GM23338 (cell line): ENCODE measurements around the gene SRRM2. TPM values are rescaled to one million over a fixed set of nuclear protein-coding genes. Genes with fewer than 3 reads are reported as not detected.
A peak's percentile ranks its signal among the peaks of the same experiment; 100 is the strongest.

Experiments used
- ATAC-seq: fragments of 200-7000 bp; cut with Tn5 transposase; 3 replicates; pipeline ENCODE4 v1.9.1; 2020
- DNase-seq: peaks from one replicate; pipeline ENCODE4 v3.0.0-alpha.2; 2015; ENCODE audit warnings: low spot score
- H2AFZ ChIP-seq: fragments of 200-600 bp; sonication (generic); 2 replicates; pipeline ENCODE4 v1.8.0; 2016; ENCODE audit warnings: antibody characterized with exemption, mild to moderate bottlenecking, moderate library complexity
- H3F3A ChIP-seq: fragments of 200-600 bp; sonication (generic); replicated peaks from 2 replicates; pipeline ENCODE4 v1.8.0; 2017; ENCODE audit warnings: antibody characterized with exemption, mixed run types, low read depth
- H3K27ac ChIP-seq: fragments of 200-600 bp; sonication (generic); 2 replicates; pipeline ENCODE4 v1.6.1; 2016; ENCODE audit warnings: low read depth
- H3K27me3 ChIP-seq: fragments of 200-600 bp; sonication (generic); 2 replicates; pipeline ENCODE4 v1.8.0; 2016; ENCODE audit warnings: mild to moderate bottlenecking, mixed run types, moderate library complexity; ENCODE audit not compliant: insufficient read depth
- H3K36me3 ChIP-seq: fragments of 200-600 bp; sonication (generic); 2 replicates; pipeline ENCODE4 v1.8.0; 2016; ENCODE audit warnings: mild to moderate bottlenecking; ENCODE audit not compliant: insufficient read depth
- H3K4me1 ChIP-seq: fragments of 200-600 bp; sonication (generic); 2 replicates; pipeline ENCODE4 v1.8.0; 2016; ENCODE audit warnings: mild to moderate bottlenecking, moderate library complexity; ENCODE audit not compliant: insufficient read depth
- H3K4me2 ChIP-seq: fragments of 200-600 bp; sonication (generic); 2 replicates; pipeline ENCODE4 v1.7.1; 2017; ENCODE audit warnings: mixed run types
- H3K4me3 ChIP-seq: fragments of 200-600 bp; sonication (generic); 2 replicates; pipeline ENCODE4 v1.6.1; 2016; ENCODE audit warnings: mixed run types
- H3K79me2 ChIP-seq: fragments of 200-600 bp; sonication (generic); replicated peaks from 2 replicates; pipeline ENCODE4 v1.8.0; 2017; ENCODE audit warnings: mild to moderate bottlenecking; ENCODE audit not compliant: insufficient read depth
- H3K9me2 ChIP-seq: fragments of 200-600 bp; sonication (generic); 2 replicates; pipeline ENCODE4 v1.8.0; 2017; ENCODE audit not compliant: insufficient read depth
- H4K20me1 ChIP-seq: fragments of 200-600 bp; sonication (generic); replicated peaks from 2 replicates; pipeline ENCODE4 v1.8.0; 2017; ENCODE audit warnings: mild to moderate bottlenecking; ENCODE audit not compliant: insufficient read depth
- H3K27ac Mint-ChIP-seq: 2 replicates; pipeline ENCODE4 v1.8.0; 2020; ENCODE audit warnings: inconsistent platforms, mild to moderate bottlenecking, moderate library complexity, mixed read lengths
- H3K27me3 Mint-ChIP-seq: 3 replicates; pipeline ENCODE4 v1.8.0; 2022; ENCODE audit warnings: low read depth, mild to moderate bottlenecking, moderate library complexity, mixed read lengths, inconsistent platforms; ENCODE audit not compliant: insufficient read depth, poor library complexity
- H3K36me3 Mint-ChIP-seq: 3 replicates; pipeline ENCODE4 v1.8.0; 2021; ENCODE audit warnings: low read depth, mild to moderate bottlenecking, inconsistent platforms, moderate library complexity, mixed read lengths
- H3K4me1 Mint-ChIP-seq: 3 replicates; pipeline ENCODE4 v1.8.0; 2020; ENCODE audit warnings: mild to moderate bottlenecking, inconsistent platforms, mixed read lengths
- H3K4me3 Mint-ChIP-seq: 3 replicates; pipeline ENCODE4 v1.8.0; 2021; ENCODE audit warnings: moderate library complexity, mild to moderate bottlenecking, inconsistent platforms, mixed read lengths
- H3K9me3 Mint-ChIP-seq: 3 replicates; pipeline ENCODE4 v1.8.0; 2020; ENCODE audit warnings: moderate library complexity, mild to moderate bottlenecking, inconsistent platforms, mixed read lengths
- CREB1 ChIP-seq: fragments of 250-450 bp; sonication (Bioruptor Pico); IDR thresholded peaks from 2 replicates; pipeline ENCODE4 v1.5.0; 2020; ENCODE audit warnings: low read depth, mild to moderate bottlenecking, moderate library complexity
- EZH2 ChIP-seq: fragments of 200-600 bp; sonication (generic); IDR thresholded peaks from one replicate; pipeline ENCODE4 v1.8.0; 2017; ENCODE audit warnings: antibody characterized with exemption, mild to moderate bottlenecking, low read depth; ENCODE audit not compliant: unreplicated experiment
- EZH2phosphoT487 ChIP-seq: fragments of 200-600 bp; sonication (generic); IDR thresholded peaks from one replicate; pipeline ENCODE4 v1.8.1; 2018; ENCODE audit warnings: antibody characterized with exemption; ENCODE audit not compliant: unreplicated experiment
- JUNB ChIP-seq: IDR thresholded peaks from one replicate; pipeline ENCODE4 v1.6.1; 2016; ENCODE audit warnings: antibody characterized with exemption; ENCODE audit not compliant: unreplicated experiment
- NANOG ChIP-seq: IDR thresholded peaks from 2 replicates; pipeline ENCODE4 v1.6.1; 2016; ENCODE audit warnings: antibody characterized with exemption, borderline replicate concordance
- STAT1 ChIP-seq: IDR thresholded peaks from one replicate; pipeline ENCODE4 v1.6.1; 2016; ENCODE audit warnings: antibody characterized with exemption; ENCODE audit not compliant: unreplicated experiment
- ZNF114 ChIP-seq: fragments of 250-450 bp; sonication (Bioruptor Pico); IDR thresholded peaks from 2 replicates; pipeline ENCODE4 v1.5.0; 2020; ENCODE audit warnings: mild to moderate bottlenecking, moderate library complexity
- polyA plus RNA-seq: library from polyadenylated mRNA; unstranded; fragments of >200 nt; fragmentation: Nextera tagmentation; extraction: Ambion mirVana; gene quantifications from 2 replicates; pipeline ENCODE4 v1.2.1, GENCODE V29; 2016
- total RNA-seq: library from RNA; depleted of rRNA; stranded (reverse); fragments of >200 nt; shearing (Covaris generic); gene quantifications from 2 replicates; pipeline ENCODE4 v1.2.3, GENCODE V29; 2014
- TF ChIP-seq, protein P1 (sequence below): fragments of 250-450 bp; sonication (Bioruptor Pico); IDR thresholded peaks from 2 replicates; pipeline ENCODE4 v1.5.0; 2020; ENCODE audit warnings: mild to moderate bottlenecking, moderate library complexity
- TF ChIP-seq, protein P2 (sequence below): IDR thresholded peaks from 2 replicates; pipeline ENCODE4 v1.6.1; 2016; ENCODE audit warnings: antibody characterized with exemption
- TF ChIP-seq, protein P3 (sequence below): IDR thresholded peaks from one replicate; pipeline ENCODE4 v1.6.1; 2018; ENCODE audit warnings: antibody characterized with exemption; ENCODE audit not compliant: unreplicated experiment
- TF ChIP-seq, protein P4 (sequence below), 2 experiments: fragments of 200-600 bp in 1 of 2; sonication (generic) in 1 of 2; conservative IDR thresholded peaks; 2 replicates each; pipeline versions ENCODE4 v1.5.1 to v1.6.1; 2016 to 2017; ENCODE audit warnings: antibody characterized with exemption in 2 of 2, low read depth in 2 of 2, mild to moderate bottlenecking in 2 of 2, moderate library complexity in 1 of 2

The SRRM2 gene
- total and polyA plus RNA-seq, 2 experiments from 2014 or later, result 308 to 893 TPM

DNA sequence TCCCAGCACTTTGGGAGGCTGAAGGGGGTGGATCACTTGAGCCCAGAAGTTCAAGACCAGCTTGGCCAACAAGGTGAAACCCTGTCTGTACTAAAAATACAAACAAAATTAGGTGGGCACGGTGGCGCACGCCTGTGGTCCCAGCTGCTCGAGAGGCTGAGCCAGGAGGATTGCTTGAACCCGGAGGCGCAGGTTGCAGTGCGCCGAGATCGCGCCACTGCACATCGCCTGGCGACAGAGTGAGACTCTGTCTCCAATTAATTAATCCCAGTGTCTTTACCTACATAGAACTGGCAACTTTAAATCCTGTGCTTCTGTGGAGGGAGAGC, 26.2 kb downstream of the SRRM2 start (continued):
- TF ChIP-seq, protein P1, sequence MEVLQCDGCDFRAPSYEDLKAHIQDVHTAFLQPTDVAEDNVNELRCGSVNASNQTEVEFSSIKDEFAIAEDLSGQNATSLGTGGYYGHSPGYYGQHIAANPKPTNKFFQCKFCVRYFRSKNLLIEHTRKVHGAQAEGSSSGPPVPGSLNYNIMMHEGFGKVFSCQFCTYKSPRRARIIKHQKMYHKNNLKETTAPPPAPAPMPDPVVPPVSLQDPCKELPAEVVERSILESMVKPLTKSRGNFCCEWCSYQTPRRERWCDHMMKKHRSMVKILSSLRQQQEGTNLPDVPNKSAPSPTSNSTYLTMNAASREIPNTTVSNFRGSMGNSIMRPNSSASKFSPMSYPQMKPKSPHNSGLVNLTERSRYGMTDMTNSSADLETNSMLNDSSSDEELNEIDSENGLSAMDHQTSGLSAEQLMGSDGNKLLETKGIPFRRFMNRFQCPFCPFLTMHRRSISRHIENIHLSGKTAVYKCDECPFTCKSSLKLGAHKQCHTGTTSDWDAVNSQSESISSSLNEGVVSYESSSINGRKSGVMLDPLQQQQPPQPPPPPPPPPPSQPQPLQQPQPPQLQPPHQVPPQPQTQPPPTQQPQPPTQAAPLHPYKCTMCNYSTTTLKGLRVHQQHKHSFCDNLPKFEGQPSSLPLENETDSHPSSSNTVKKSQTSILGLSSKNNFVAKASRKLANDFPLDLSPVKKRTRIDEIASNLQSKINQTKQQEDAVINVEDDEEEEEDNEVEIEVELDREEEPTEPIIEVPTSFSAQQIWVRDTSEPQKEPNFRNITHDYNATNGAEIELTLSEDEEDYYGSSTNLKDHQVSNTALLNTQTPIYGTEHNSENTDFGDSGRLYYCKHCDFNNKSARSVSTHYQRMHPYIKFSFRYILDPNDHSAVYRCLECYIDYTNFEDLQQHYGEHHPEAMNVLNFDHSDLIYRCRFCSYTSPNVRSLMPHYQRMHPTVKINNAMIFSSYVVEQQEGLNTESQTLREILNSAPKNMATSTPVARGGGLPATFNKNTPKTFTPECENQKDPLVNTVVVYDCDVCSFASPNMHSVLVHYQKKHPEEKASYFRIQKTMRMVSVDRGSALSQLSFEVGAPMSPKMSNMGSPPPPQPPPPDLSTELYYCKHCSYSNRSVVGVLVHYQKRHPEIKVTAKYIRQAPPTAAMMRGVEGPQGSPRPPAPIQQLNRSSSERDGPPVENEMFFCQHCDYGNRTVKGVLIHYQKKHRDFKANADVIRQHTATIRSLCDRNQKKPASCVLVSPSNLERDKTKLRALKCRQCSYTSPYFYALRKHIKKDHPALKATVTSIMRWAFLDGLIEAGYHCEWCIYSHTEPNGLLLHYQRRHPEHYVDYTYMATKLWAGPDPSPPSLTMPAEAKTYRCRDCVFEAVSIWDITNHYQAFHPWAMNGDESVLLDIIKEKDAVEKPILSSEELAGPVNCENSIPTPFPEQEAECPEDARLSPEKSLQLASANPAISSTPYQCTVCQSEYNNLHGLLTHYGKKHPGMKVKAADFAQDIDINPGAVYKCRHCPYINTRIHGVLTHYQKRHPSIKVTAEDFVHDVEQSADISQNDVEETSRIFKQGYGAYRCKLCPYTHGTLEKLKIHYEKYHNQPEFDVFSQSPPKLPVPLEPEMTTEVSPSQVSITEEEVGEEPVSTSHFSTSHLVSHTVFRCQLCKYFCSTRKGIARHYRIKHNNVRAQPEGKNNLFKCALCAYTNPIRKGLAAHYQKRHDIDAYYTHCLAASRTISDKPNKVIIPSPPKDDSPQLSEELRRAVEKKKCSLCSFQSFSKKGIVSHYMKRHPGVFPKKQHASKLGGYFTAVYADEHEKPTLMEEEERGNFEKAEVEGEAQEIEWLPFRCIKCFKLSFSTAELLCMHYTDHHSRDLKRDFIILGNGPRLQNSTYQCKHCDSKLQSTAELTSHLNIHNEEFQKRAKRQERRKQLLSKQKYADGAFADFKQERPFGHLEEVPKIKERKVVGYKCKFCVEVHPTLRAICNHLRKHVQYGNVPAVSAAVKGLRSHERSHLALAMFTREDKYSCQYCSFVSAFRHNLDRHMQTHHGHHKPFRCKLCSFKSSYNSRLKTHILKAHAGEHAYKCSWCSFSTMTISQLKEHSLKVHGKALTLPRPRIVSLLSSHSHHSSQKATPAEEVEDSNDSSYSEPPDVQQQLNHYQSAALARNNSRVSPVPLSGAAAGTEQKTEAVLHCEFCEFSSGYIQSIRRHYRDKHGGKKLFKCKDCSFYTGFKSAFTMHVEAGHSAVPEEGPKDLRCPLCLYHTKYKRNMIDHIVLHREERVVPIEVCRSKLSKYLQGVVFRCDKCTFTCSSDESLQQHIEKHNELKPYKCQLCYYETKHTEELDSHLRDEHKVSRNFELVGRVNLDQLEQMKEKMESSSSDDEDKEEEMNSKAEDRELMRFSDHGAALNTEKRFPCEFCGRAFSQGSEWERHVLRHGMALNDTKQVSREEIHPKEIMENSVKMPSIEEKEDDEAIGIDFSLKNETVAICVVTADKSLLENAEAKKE, result no peak
- TF ChIP-seq EZH2phosphoT487 (no peak), ZNF114 (CRISPR knock-in tag) (no peak), NANOG (no peak), STAT1 (no peak), JUNB (no peak), EZH2 (no peak)
- TF ChIP-seq, protein P2, sequence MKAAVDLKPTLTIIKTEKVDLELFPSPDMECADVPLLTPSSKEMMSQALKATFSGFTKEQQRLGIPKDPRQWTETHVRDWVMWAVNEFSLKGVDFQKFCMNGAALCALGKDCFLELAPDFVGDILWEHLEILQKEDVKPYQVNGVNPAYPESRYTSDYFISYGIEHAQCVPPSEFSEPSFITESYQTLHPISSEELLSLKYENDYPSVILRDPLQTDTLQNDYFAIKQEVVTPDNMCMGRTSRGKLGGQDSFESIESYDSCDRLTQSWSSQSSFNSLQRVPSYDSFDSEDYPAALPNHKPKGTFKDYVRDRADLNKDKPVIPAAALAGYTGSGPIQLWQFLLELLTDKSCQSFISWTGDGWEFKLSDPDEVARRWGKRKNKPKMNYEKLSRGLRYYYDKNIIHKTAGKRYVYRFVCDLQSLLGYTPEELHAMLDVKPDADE, result no peak

DNA sequence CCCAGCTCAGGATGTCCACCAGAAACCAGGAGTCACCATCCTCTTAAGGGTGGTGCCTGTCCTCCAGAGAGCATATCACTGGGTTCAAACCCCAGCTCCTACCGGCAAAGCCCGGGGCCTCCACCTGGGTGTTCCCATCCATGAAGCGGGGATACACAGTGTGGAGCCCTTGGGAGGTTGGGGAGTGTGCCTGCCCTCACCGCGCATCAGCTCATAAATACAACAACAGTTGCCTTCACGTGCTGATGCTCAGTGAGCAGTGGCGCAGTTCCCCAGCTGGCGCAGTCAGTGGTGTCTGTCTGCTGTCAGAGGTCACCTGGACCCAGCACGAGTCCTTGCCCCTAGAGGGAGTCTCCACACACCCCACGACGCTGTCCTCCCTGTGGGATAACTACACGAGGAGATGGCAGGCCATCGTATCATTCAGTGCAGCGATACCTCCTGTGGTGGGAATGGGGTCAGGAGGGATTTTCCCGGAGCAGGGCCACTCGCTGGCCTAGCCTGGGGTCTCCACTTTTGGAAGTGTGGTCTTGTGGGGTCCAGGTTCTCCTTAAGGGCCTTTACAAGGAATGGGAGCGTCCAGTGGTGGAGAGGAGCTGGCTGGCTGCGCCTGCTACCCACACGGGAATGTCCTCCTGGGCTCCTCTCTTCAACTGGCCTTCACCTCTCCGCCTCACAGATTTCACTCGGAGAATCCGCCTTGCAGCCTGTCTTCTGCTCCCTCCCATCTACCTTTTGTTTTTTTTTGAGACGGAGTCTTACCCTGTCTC, 26.9 kb downstream of the SRRM2 start:
- Histone ChIP-seq H4K20me1 (peaks cover 4% of the 10 kb centered on the region; the same call in 1 of the 2 replicates), H3K4me1 (peaks cover 14% of the 10 kb centered on the region), H2AFZ (no peak overlapping the region), H3K27ac (no peak overlapping the region), H3K27me3 (peaks cover 6% of the 10 kb centered on the region), H3K4me2 (no peak overlapping the region), H3K4me3 (no peak overlapping the region), H3K9me2 (no peaks in the 10 kb centered on the region), H3K79me2 (peaks cover 25% of the 10 kb centered on the region), H3K36me3 (0 out of 2 replicates have a peak, but pooled peaks cover 3% of the 10 kb centered on the region), H3F3A (peaks cover 15% of the 10 kb centered on the region; the same call in 1 of the 2 replicates)
- TF ChIP-seq, protein P3, sequence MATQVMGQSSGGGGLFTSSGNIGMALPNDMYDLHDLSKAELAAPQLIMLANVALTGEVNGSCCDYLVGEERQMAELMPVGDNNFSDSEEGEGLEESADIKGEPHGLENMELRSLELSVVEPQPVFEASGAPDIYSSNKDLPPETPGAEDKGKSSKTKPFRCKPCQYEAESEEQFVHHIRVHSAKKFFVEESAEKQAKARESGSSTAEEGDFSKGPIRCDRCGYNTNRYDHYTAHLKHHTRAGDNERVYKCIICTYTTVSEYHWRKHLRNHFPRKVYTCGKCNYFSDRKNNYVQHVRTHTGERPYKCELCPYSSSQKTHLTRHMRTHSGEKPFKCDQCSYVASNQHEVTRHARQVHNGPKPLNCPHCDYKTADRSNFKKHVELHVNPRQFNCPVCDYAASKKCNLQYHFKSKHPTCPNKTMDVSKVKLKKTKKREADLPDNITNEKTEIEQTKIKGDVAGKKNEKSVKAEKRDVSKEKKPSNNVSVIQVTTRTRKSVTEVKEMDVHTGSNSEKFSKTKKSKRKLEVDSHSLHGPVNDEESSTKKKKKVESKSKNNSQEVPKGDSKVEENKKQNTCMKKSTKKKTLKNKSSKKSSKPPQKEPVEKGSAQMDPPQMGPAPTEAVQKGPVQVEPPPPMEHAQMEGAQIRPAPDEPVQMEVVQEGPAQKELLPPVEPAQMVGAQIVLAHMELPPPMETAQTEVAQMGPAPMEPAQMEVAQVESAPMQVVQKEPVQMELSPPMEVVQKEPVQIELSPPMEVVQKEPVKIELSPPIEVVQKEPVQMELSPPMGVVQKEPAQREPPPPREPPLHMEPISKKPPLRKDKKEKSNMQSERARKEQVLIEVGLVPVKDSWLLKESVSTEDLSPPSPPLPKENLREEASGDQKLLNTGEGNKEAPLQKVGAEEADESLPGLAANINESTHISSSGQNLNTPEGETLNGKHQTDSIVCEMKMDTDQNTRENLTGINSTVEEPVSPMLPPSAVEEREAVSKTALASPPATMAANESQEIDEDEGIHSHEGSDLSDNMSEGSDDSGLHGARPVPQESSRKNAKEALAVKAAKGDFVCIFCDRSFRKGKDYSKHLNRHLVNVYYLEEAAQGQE, result no peak
- no peak for TF ChIP-seq CREB1 (CRISPR knock-in tag)
- TF ChIP-seq, protein P4, sequence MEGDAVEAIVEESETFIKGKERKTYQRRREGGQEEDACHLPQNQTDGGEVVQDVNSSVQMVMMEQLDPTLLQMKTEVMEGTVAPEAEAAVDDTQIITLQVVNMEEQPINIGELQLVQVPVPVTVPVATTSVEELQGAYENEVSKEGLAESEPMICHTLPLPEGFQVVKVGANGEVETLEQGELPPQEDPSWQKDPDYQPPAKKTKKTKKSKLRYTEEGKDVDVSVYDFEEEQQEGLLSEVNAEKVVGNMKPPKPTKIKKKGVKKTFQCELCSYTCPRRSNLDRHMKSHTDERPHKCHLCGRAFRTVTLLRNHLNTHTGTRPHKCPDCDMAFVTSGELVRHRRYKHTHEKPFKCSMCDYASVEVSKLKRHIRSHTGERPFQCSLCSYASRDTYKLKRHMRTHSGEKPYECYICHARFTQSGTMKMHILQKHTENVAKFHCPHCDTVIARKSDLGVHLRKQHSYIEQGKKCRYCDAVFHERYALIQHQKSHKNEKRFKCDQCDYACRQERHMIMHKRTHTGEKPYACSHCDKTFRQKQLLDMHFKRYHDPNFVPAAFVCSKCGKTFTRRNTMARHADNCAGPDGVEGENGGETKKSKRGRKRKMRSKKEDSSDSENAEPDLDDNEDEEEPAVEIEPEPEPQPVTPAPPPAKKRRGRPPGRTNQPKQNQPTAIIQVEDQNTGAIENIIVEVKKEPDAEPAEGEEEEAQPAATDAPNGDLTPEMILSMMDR (conservative IDR thresholded peaks at IDR 0.05; ENCODE audit: low read depth in 2 of 2), result peak in 1 of 2 experiments; percentile 13; a peak in 1 of 4 replicates
- DNase-seq (no peak), ATAC-seq (no peak)
- Mint-ChIP-seq H3K9me3 (no peaks in the 10 kb centered on the region; the same call in 1 of the 3 replicates), H3K27ac (no peak overlapping the region), H3K4me1 (peaks cover 22% of the 10 kb centered on the region), H3K27me3 (peaks cover 26% of the 10 kb centered on the region), H3K4me3 (peak overlapping the region; percentile 92), H3K36me3 (peaks cover 16% of the 10 kb centered on the region)
